HL-60 (cell line): ENCODE results near the gene SPG11.
A peak's percentile ranks its signal among the peaks of the same experiment; 100 is the strongest.

Source experiments
- DNase-seq, 2 experiments: peaks; one replicate each; pipeline ENCODE4 v3.0.0-alpha.2; 2010 to 2020; ENCODE audit warnings: low read depth in 1 of 2, low spot score in 1 of 2
- H3K27ac ChIP-seq: fragments of 250-450 bp; sonication (Bioruptor Pico); replicated peaks from 2 replicates; pipeline ENCODE4 v1.5.1; 2020; ENCODE audit warnings: mild to moderate bottlenecking, moderate library complexity
- H3K27me3 ChIP-seq: fragments of 250-450 bp; sonication (Bioruptor Pico); 2 replicates; pipeline ENCODE4 v1.5.1; 2021; ENCODE audit warnings: mild to moderate bottlenecking, moderate library complexity; ENCODE audit not compliant: insufficient read depth, poor library complexity, severe bottlenecking
- H3K4me3 ChIP-seq: replicated peaks from 2 replicates; pipeline ENCODE4 v1.5.1; 2011; ENCODE audit warnings: mild to moderate bottlenecking, control low read depth, low read length; ENCODE audit not compliant: insufficient read depth
- CTCF ChIP-seq: IDR thresholded peaks from one replicate; pipeline ENCODE4 v1.5.1; 2011; ENCODE audit warnings: low read length, control low read depth, inconsistent platforms; ENCODE audit not compliant: insufficient read depth
- GABPA ChIP-seq: IDR thresholded peaks from 2 replicates; pipeline ENCODE4 v1.6.1; 2012; ENCODE audit warnings: low read depth
- POLR2AphosphoS5 ChIP-seq: IDR thresholded peaks from 2 replicates; pipeline ENCODE4 v1.6.1; 2012; ENCODE audit warnings: low read depth
- SPI1 ChIP-seq: IDR thresholded peaks from 2 replicates; pipeline ENCODE4 v1.6.1; 2012; ENCODE audit warnings: low read depth, mild to moderate bottlenecking, borderline replicate concordance
- long read RNA-seq: library from polyadenylated mRNA; unstranded; transcript quantifications from one replicate; pipeline ENCODE4 v2.0.0, GENCODE V29; 2020
- TF ChIP-seq, protein P1 (sequence below): IDR thresholded peaks from 2 replicates; pipeline ENCODE4 v1.6.1; 2012; ENCODE audit warnings: low read depth; ENCODE audit not compliant: insufficient replicate concordance

SPG11 gene
- long read RNA-seq, transcript SPG11-215 (12 exons, 2,579 nt): major isoform, 56 of 97 reads
- long read RNA-seq, partial matches to known transcripts: 23 of 97 reads
- long read RNA-seq, other reads (novel, unspliced or antisense): 18 of 97 reads

DNA sequence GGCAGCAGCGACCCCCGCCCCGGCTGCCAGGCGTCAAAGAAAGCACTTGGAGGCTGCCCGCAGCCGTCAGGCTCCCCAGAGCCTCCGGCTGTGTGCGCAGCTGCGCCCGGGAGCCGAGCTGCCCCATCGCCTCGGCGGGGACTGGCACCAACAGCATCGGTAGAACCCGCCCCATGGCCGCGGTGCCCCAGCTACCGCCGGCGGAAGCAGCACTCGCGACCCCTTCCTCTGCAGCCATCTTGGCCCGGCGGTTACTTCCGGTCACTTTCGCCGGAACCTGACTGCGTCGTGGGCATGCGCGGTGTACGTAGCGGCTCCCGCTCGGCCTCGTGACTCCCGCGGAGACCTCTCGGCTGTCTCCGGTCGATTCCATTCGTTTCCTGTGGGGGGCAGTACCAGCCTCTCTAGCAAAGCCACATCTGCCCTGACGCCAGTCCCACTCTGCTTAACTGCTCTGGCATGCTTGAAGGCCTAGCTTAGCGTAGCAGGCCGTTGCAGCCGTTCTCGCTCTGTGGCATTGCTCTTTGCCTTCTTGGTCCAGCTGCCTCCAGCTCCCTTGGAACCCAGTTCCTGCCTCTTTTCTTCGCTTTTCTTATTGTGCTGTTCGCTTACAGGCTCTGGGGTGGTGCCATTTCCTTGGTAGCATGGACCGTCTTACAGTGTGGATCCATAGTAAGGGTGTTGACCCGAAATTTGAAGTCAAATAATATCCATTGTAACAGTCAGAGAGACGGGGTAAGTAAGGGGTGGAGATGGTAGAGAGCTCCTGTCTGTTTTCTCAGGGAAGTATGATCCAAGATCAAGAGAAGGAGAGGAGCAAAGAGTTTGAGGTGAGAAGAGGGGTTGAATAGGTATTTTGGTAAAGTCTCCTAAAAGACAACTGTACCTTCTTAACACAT lies at the start of gene SPG11:
Gene SPG11, minus strand, starts transcription at position 253 of the 899 bp plus-strand sequence. Its CDS starts 15 bp downstream, at position 238.
- peak; percentile 78 for TF ChIP-seq GABPA
- peak; percentile 86 for TF ChIP-seq CTCF
- peak; percentile 90 for TF ChIP-seq POLR2AphosphoS5
- TF ChIP-seq SPI1: no peak; the same call in 1 of the 2 replicates
- peak; percentile 95 to 99 for DNase-seq
- Histone ChIP-seq H3K27ac (peak within 1 kb of the TSS; percentile 95), H3K4me3 (peak within 1 kb of the TSS; percentile 80), H3K27me3 (no peaks in the 10 kb centered on the region)

GRCh38 chr15:44712346-44713005 lies 49.0 kb upstream of the SPG11 start:
- TF ChIP-seq, protein P1, sequence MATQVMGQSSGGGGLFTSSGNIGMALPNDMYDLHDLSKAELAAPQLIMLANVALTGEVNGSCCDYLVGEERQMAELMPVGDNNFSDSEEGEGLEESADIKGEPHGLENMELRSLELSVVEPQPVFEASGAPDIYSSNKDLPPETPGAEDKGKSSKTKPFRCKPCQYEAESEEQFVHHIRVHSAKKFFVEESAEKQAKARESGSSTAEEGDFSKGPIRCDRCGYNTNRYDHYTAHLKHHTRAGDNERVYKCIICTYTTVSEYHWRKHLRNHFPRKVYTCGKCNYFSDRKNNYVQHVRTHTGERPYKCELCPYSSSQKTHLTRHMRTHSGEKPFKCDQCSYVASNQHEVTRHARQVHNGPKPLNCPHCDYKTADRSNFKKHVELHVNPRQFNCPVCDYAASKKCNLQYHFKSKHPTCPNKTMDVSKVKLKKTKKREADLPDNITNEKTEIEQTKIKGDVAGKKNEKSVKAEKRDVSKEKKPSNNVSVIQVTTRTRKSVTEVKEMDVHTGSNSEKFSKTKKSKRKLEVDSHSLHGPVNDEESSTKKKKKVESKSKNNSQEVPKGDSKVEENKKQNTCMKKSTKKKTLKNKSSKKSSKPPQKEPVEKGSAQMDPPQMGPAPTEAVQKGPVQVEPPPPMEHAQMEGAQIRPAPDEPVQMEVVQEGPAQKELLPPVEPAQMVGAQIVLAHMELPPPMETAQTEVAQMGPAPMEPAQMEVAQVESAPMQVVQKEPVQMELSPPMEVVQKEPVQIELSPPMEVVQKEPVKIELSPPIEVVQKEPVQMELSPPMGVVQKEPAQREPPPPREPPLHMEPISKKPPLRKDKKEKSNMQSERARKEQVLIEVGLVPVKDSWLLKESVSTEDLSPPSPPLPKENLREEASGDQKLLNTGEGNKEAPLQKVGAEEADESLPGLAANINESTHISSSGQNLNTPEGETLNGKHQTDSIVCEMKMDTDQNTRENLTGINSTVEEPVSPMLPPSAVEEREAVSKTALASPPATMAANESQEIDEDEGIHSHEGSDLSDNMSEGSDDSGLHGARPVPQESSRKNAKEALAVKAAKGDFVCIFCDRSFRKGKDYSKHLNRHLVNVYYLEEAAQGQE: peak; percentile 19
- TF ChIP-seq SPI1: peak; percentile 76
- no peak for TF ChIP-seq GABPA
- TF ChIP-seq POLR2AphosphoS5: peak; percentile 59
- TF ChIP-seq CTCF: no peak
- no peaks in the 10 kb centered on the region for H3K27me3 ChIP-seq
- peak overlapping the region; percentile 97 for H3K27ac ChIP-seq
- DNase-seq: peak in 1 of 2 experiments; percentile 84
- H3K4me3 ChIP-seq: peak overlapping the region; percentile 88

GRCh38 chr15:44711743-44712345 lies 48.4 kb upstream of the SPG11 start:
- H3K27ac ChIP-seq: peak overlapping the region; percentile 97
- TF ChIP-seq POLR2AphosphoS5 (peak; percentile 34; the same call in 1 of the 2 replicates), SPI1 (peak; percentile 1; the same call in 1 of the 2 replicates), GABPA (no peak), CTCF (no peak)
- TF ChIP-seq, protein P1: no peak
- no peaks in the 10 kb centered on the region for H3K27me3 ChIP-seq
- DNase-seq: peak in 1 of 2 experiments; percentile 38
- peak overlapping the region; percentile 88 for H3K4me3 ChIP-seq
